MM.1S (cell line): ENCODE results near the gene ADD1.

Experiments used
- EZH2 ChIP-seq: fragments of 300-600 bp; sonication (generic); optimal IDR thresholded peaks from 2 replicates; pipeline ENCODE3; 2017; ENCODE audit warnings: low read depth, mild to moderate bottlenecking, antibody characterized with exemption, low read length, mixed read lengths
- TF ChIP-seq, protein P1 (sequence below): fragments of 300-600 bp; sonication (generic); IDR thresholded peaks from 2 replicates; pipeline ENCODE4 v1.5.1; 2016; ENCODE audit warnings: antibody characterized with exemption, low read length, mixed read lengths

DNA sequence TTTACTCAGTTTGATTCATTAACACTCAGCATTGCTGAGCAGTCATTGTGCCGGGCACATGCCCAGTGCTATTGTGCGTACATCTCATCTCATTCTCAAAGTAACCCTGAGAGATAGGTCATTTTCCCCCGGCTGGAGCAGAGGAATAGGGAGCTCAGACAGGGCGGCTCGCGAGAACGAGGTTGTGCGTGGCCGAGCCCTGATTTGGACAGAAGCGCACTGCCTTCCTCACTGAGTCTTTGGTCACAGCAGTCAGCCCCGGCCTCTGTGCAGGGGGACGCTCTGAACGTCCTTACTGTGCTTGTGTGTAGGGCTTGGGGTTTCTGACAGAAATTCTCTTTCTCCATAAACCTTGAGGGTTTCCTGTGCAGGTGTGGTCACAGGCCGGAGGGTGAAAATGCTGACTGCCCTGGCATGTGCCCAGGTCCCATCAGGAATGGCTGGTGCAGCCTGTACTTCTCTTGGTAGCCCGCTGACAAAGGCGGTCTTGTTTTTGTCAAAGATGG, 80.1 kb downstream of the ADD1 start:
- no peak for TF ChIP-seq EZH2
- TF ChIP-seq, protein P1, sequence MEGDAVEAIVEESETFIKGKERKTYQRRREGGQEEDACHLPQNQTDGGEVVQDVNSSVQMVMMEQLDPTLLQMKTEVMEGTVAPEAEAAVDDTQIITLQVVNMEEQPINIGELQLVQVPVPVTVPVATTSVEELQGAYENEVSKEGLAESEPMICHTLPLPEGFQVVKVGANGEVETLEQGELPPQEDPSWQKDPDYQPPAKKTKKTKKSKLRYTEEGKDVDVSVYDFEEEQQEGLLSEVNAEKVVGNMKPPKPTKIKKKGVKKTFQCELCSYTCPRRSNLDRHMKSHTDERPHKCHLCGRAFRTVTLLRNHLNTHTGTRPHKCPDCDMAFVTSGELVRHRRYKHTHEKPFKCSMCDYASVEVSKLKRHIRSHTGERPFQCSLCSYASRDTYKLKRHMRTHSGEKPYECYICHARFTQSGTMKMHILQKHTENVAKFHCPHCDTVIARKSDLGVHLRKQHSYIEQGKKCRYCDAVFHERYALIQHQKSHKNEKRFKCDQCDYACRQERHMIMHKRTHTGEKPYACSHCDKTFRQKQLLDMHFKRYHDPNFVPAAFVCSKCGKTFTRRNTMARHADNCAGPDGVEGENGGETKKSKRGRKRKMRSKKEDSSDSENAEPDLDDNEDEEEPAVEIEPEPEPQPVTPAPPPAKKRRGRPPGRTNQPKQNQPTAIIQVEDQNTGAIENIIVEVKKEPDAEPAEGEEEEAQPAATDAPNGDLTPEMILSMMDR = no peak
